HG03439 (cell line): Measurements from ENCODE around the gene FOXA3.

Source experiments
- ATAC-seq: cut with Tn5 transposase; IDR thresholded peaks from one replicate; pipeline ENCODE4 v1.9.1; 2021; ENCODE audit warnings: mild to moderate bottlenecking, moderate library complexity; ENCODE audit not compliant: unreplicated experiment

FOXA3 gene

GRCh38 chr19:45917421-45918091 is 53.4 kb downstream of the FOXA3 start:
- ATAC-seq, result no peak

GRCh38 chr19:45918721-45919120 is 54.6 kb downstream of the FOXA3 start:
- ATAC-seq, result no peak

- no peak for ATAC-seq
Measured at GRCh38 chr19:45919678-45920077, 55.6 kb downstream of the FOXA3 start.

GRCh38 chr19:45920458-45920857 is 56.3 kb downstream of the FOXA3 start:
- no peak for ATAC-seq

- ATAC-seq, result no peak
Measured at GRCh38 chr19:45922281-45922680, 58.2 kb downstream of the FOXA3 start.
